ENCODE measurements around the gene PRR14L.

PRR14L gene

GRCh38 chr22:31637891-31638618, 111.9 kb downstream of the PRR14L start:
- DNase-seq: no peak

- no peak for DNase-seq
Measured at GRCh38 chr22:31637447-31637890, 112.5 kb downstream of the PRR14L start.

- DNase-seq: no peak
Measured at GRCh38 chr22:31635638-31636306, 114.2 kb downstream of the PRR14L start.

- DNase-seq: no peak
Measured at GRCh38 chr22:31631436-31631835, 118.5 kb downstream of the PRR14L start.
